ENCODE measurements around the gene INKA1.

GRCh38 chr3:49806850-49807249 is 3.8 kb downstream of the INKA1 start:
- TF ChIP-seq CTCF (IDR thresholded peaks at IDR 0.05; ENCODE audit: low read length) (no peak), EZH2phosphoT487 (IDR thresholded peaks at IDR 0.05; ENCODE audit: low read length) (no peak), EZH2 (optimal IDR thresholded peaks at IDR 0.05; ENCODE audit: low read depth, low read length) (no peak)

Measured in MM.1S (cell line).